GM12878 (cell line): ENCODE data around the gene NTM.

Experiments used
- ASH2L ChIP-seq: fragments of 300-600, 200-600 bp; sonication (generic); IDR thresholded peaks from 2 replicates; pipeline ENCODE4 v1.6.1; 2017; ENCODE audit warnings: low read depth, mild to moderate bottlenecking, borderline replicate concordance
- CBFB ChIP-seq: IDR thresholded peaks from 2 replicates; pipeline ENCODE4 v1.6.1; 2016; ENCODE audit warnings: antibody characterized with exemption, low read depth
- CTCF ChIP-seq, 3 experiments: IDR thresholded peaks in 2 of 3; conservative IDR thresholded peaks in 1 of 3; 2 replicates each; pipeline ENCODE4 v1.5.1; 2011; ENCODE audit warnings: low read depth in 3 of 3, low read length in 3 of 3, mild to moderate bottlenecking in 3 of 3, control low read depth in 2 of 3, moderate library complexity in 2 of 3, inconsistent platforms in 1 of 3, mixed read lengths in 1 of 3; ENCODE audit not compliant: control insufficient read depth in 2 of 3, insufficient read depth in 1 of 3; ENCODE audit errors: extremely low read depth in 1 of 3
- EP300 ChIP-seq, 2 experiments: fragments of 150-350 bp in 1 of 2; IDR thresholded peaks; 2 replicates each; pipeline ENCODE4 v1.6.1; 2011 to 2012; ENCODE audit warnings: low read depth in 2 of 2, low read length in 2 of 2, borderline replicate concordance in 1 of 2, improper control_type of control experiment in 1 of 2, inconsistent platforms in 1 of 2; ENCODE audit not compliant: control insufficient read depth in 1 of 2
- FOS ChIP-seq: IDR thresholded peaks from 3 replicates; pipeline ENCODE4 v1.6.1; 2011; ENCODE audit warnings: borderline replicate concordance; ENCODE audit not compliant: insufficient read length; ENCODE audit errors: extremely low read depth
- MXI1 ChIP-seq: fragments of 150-350 bp; IDR thresholded peaks from 2 replicates; pipeline ENCODE4 v1.6.1; 2011; ENCODE audit warnings: low read depth, mild to moderate bottlenecking, inconsistent platforms, low read length, improper control_type of control experiment
- NFIC ChIP-seq: IDR thresholded peaks from 2 replicates; pipeline ENCODE4 v1.6.1; 2012; ENCODE audit warnings: low read depth, mild to moderate bottlenecking, inconsistent platforms, low read length, moderate library complexity
- PML ChIP-seq: IDR thresholded peaks from 2 replicates; pipeline ENCODE4 v1.6.1; 2012; ENCODE audit warnings: low read length, inconsistent platforms
- POLR2AphosphoS5 ChIP-seq: IDR thresholded peaks from 2 replicates; pipeline ENCODE4 v1.6.1; 2011; ENCODE audit warnings: mild to moderate bottlenecking, low read length, inconsistent platforms
- REST ChIP-seq: IDR thresholded peaks from 2 replicates; pipeline ENCODE4 v1.6.1; 2012; ENCODE audit warnings: mild to moderate bottlenecking, low read depth, low read length
- SIX5 ChIP-seq: IDR thresholded peaks from 2 replicates; pipeline ENCODE4 v1.6.1; 2011; ENCODE audit warnings: mild to moderate bottlenecking, low read depth, low read length, moderate library complexity; ENCODE audit not compliant: severe bottlenecking

DNA sequence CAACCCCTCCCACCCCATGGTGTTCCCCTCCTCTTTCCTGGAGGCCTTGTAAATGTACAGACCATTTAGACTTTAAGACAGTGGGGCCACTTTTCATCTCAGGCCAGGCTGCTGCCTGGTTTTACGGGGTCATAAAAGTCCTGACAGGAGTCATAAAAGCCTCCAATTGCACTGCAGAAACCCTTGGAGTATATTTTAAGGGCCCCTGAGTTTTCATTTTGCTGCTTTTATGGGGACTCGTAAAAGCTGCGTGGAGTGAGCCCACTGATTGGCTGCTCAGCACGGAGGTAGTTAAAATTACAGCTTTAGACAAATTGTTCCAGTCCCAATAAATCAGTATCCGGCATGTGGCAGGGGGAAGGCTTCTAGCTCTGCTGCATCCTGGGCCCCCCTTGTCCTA is 627.6 kb downstream of the NTM start:
- TF ChIP-seq NFIC = no peak
- TF ChIP-seq EP300 (IDR thresholded peaks at IDR 0.05; ENCODE audit: borderline replicate concordance in 1 of 2, control insufficient read depth in 1 of 2, low read depth in 2 of 2, low read length in 2 of 2) = no peak
- TF ChIP-seq REST = no peak
- no peak for TF ChIP-seq PML
- TF ChIP-seq CTCF (IDR thresholded peaks at IDR 0.05 in 2 of 3, conservative IDR thresholded peaks at IDR 0.05 in 1 of 3; ENCODE audit: control insufficient read depth in 2 of 3, extremely low read depth in 1 of 3, insufficient read depth in 1 of 3, low read depth in 3 of 3, low read length in 3 of 3) = no peak
- no peak for TF ChIP-seq POLR2AphosphoS5
- no peak for TF ChIP-seq SIX5
- TF ChIP-seq CBFB = no peak
- TF ChIP-seq MXI1 = no peak
- no peak for TF ChIP-seq FOS
- no peak for TF ChIP-seq ASH2L
